Transverse colon (tissue), 4 donors: Measurements from ENCODE around the gene SRXN1. TPM values are rescaled to one million over a fixed set of nuclear protein-coding genes. Genes with fewer than 3 reads are reported as not detected.

Source experiments
- DNase-seq: peaks from one replicate; pipeline ENCODE4 v3.0.0-alpha.2; 2019
- H3K27ac ChIP-seq, 4 donors: fragments of 200-600 bp; sonication (generic); 2 replicates each; pipeline ENCODE4 v1.5.1; 2016 to 2018; ENCODE audit warnings: inconsistent platforms in 4 of 4
- H3K27me3 ChIP-seq: fragments of 200-600 bp; sonication (generic); 2 replicates; pipeline ENCODE4 v1.5.1; 2017; ENCODE audit warnings: inconsistent platforms
- H3K36me3 ChIP-seq, 4 donors: fragments of 200-600 bp; sonication (generic); 2 replicates each; pipeline ENCODE4 v1.5.1; 2017 to 2019; ENCODE audit warnings: inconsistent platforms in 4 of 4
- H3K4me1 ChIP-seq, 4 donors: fragments of 200-600 bp; sonication (generic); 2 replicates each; pipeline ENCODE4 v1.5.1; 2017 to 2020; ENCODE audit warnings: inconsistent platforms in 4 of 4
- H3K4me3 ChIP-seq, 4 donors: fragments of 200-600 bp; sonication (generic); 1 replicate in 1 of 4; 2 replicates in 3 of 4; pipeline versions ENCODE4 v1.5.1 to v1.6.1; 2017 to 2019; ENCODE audit warnings: inconsistent platforms in 4 of 4
- H3K9me3 ChIP-seq, 2 donors: fragments of 200-600 bp; sonication (generic); 2 replicates each; pipeline ENCODE4 v1.5.1; 2017 to 2019; ENCODE audit warnings: inconsistent platforms in 2 of 2
- CTCF ChIP-seq, 5 experiments: fragments of 200-600 bp in 3 of 5; fragments of 450-650 bp in 2 of 5; sonication (generic) in 3 of 5; IDR thresholded peaks; 1 replicate in 2 of 5; 2 replicates in 3 of 5; pipeline ENCODE4 v1.5.1; 2016 to 2017; ENCODE audit warnings: antibody characterized with exemption in 5 of 5, inconsistent platforms in 3 of 5, mild to moderate bottlenecking in 2 of 5, moderate library complexity in 1 of 5
- EP300 ChIP-seq: sonication (generic); formaldehyde crosslinking; IDR thresholded peaks from one replicate; pipeline ENCODE4 v1.6.1; 2017; ENCODE audit warnings: antibody characterized with exemption, low read depth
- POLR2A ChIP-seq: fragments of 450-650 bp; IDR thresholded peaks from one replicate; pipeline ENCODE4 v1.6.1; 2016; ENCODE audit warnings: antibody characterized with exemption, mild to moderate bottlenecking, moderate library complexity
- POLR2AphosphoS5 ChIP-seq, 3 donors: sonication (generic); formaldehyde crosslinking; IDR thresholded peaks; one replicate each; pipeline ENCODE4 v1.6.1; 2016; ENCODE audit warnings: antibody characterized with exemption in 3 of 3
- WGBS, 2 donors: methylation state at CpG; one replicate each; pipeline ENCODE4 v1.1.5; 2018; ENCODE audit warnings: low coverage in 1 of 2; 5-methylcytosine and 5-hydroxymethylcytosine counted together
- in situ Hi-C, 4 donors: fragments of 200-750 bp; cut with MboI; loops; one replicate each; pipeline versions ENCODE4 v1.15.0 to v1.15.1; 2017; ENCODE audit warnings: low sequenced_read_pairs in 3 of 4, low pct_ligation_motif_present in 1 of 4, low pct_unique_long_range_greater_than_20kb in 1 of 4
- intact Hi-C: fragments of 100-400 bp; cut with DNase I; formaldehyde crosslinking; loops from one replicate; pipeline ENCODE4 v1.15.1; 2023; ENCODE audit warnings: low total_unique reads
- total RNA-seq, 4 donors: library from RNA; depleted of rRNA; stranded (reverse); fragments of >200 nt; gene quantifications; one replicate each; pipeline ENCODE4 v1.1.0, GENCODE V29; 2016

Gene SRXN1
- total RNA-seq, 4 donors from 2014 or later: 8.6 to 43.0 (median 21.2) TPM

- 64 to 71% methylated on average over 1 of the region's 1 CpG for WGBS, 2 donors
- in situ Hi-C loops: no loop called here
- no peak for DNase-seq
- H3K4me3 ChIP-seq: no peak overlapping the region
- no peaks in the 10 kb centered on the region for H3K36me3 ChIP-seq
- no peaks in the 10 kb centered on the region for H3K9me3 ChIP-seq
- peaks cover 0 to 4% (median 0%) of the 10 kb centered on the region in 4 donors for H3K4me1 ChIP-seq
- TF ChIP-seq POLR2A (no peak), POLR2AphosphoS5 (IDR thresholded peaks at IDR 0.05) (no peak), CTCF (IDR thresholded peaks at IDR 0.05) (no peak)
- peaks cover 11% of the 10 kb centered on the region for H3K27me3 ChIP-seq
- intact Hi-C loops: no loop called here
- H3K27ac ChIP-seq: no peak overlapping the region
These were observed 14.4 kb downstream of the SRXN1 start for GRCh38 chr20:638579-638978.

GRCh38 chr20:637559-637958 is 15.4 kb downstream of the SRXN1 start:
- H3K27me3 ChIP-seq: peaks cover 4% of the 10 kb centered on the region
- H3K4me3 ChIP-seq: no peak overlapping the region
- WGBS, 2 donors: 80% methylated on average over 2 of the region's 2 CpGs; no CpG with 5 or more reads in 1 of the 2 donors
- H3K9me3 ChIP-seq: no peaks in the 10 kb centered on the region
- H3K36me3 ChIP-seq: no peaks in the 10 kb centered on the region
- H3K4me1 ChIP-seq: peaks cover 0 to 2% (median 0%) of the 10 kb centered on the region in 4 donors
- H3K27ac ChIP-seq: no peak overlapping the region
- in situ Hi-C loops (no loop called here), intact Hi-C loops (no loop called here)
- TF ChIP-seq EP300 (no peak), POLR2AphosphoS5 (IDR thresholded peaks at IDR 0.05) (no peak), CTCF (IDR thresholded peaks at IDR 0.05) (no peak), POLR2A (no peak)
- no peak for DNase-seq

GRCh38 chr20:635893-636338 is 17.1 kb downstream of the SRXN1 start:
- DNase-seq: no peak
- intact Hi-C loops (no loop called here), in situ Hi-C loops (no loop called here)
- no peaks in the 10 kb centered on the region for H3K4me1 ChIP-seq
- TF ChIP-seq POLR2AphosphoS5 (IDR thresholded peaks at IDR 0.05) (no peak), CTCF (IDR thresholded peaks at IDR 0.05) (no peak), EP300 (no peak), POLR2A (no peak)
- no peaks in the 10 kb centered on the region for H3K27me3 ChIP-seq
- no peak overlapping the region for H3K4me3 ChIP-seq
- no peak overlapping the region for H3K27ac ChIP-seq
- WGBS, 2 donors: 41 to 52% methylated on average over 7 of the region's 7 CpGs
- no peaks in the 10 kb centered on the region for H3K9me3 ChIP-seq
- no peaks in the 10 kb centered on the region for H3K36me3 ChIP-seq

GRCh38 chr20:635028-635892 is 17.7 kb downstream of the SRXN1 start:
- WGBS, 2 donors: 70 to 83% methylated on average over 2 to 9 of the region's 9 CpGs
- Histone ChIP-seq H3K4me1 (no peaks in the 10 kb centered on the region), H3K36me3 (no peaks in the 10 kb centered on the region), H3K27ac (no peak overlapping the region), H3K27me3 (no peaks in the 10 kb centered on the region), H3K4me3 (no peak overlapping the region), H3K9me3 (no peaks in the 10 kb centered on the region)
- intact Hi-C loops (no loop called here), in situ Hi-C loops (no loop called here)
- no peak for DNase-seq
- no peak for TF ChIP-seq EP300
- no peak for TF ChIP-seq POLR2A
- no peak for TF ChIP-seq CTCF (IDR thresholded peaks at IDR 0.05)
- TF ChIP-seq POLR2AphosphoS5 (IDR thresholded peaks at IDR 0.05): no peak
